ENCODE data around the gene OSBPL5.
"Not testable (repeated sequence)": the region's sequence is repeated elsewhere in the genome, so short reads cannot be mapped to it uniquely, and the experiment has no call there.

The OSBPL5 gene

GRCh38 chr11:3122775-3123201, 42.3 kb downstream of the OSBPL5 start:
- TF ChIP-seq FOXA1 (IDR thresholded peaks at IDR 0.05): no peak
- no peak for TF ChIP-seq BHLHE40 (IDR thresholded peaks at IDR 0.05; ENCODE audit: borderline replicate concordance)
- TF ChIP-seq NFRKB (IDR thresholded peaks at IDR 0.05): no peak
- no peak for TF ChIP-seq SP1 (IDR thresholded peaks at IDR 0.05)
- no peak for TF ChIP-seq SUZ12 (IDR thresholded peaks at IDR 0.05)
- no peak for TF ChIP-seq FOXM1 (IDR thresholded peaks at IDR 0.05; ENCODE audit: borderline replicate concordance)
- CTCF ChIA-PET: no interaction called here
- POLR2A ChIA-PET: no interaction called here
- no peak for DNase-seq (ENCODE audit: extremely low spot score)

DNA sequence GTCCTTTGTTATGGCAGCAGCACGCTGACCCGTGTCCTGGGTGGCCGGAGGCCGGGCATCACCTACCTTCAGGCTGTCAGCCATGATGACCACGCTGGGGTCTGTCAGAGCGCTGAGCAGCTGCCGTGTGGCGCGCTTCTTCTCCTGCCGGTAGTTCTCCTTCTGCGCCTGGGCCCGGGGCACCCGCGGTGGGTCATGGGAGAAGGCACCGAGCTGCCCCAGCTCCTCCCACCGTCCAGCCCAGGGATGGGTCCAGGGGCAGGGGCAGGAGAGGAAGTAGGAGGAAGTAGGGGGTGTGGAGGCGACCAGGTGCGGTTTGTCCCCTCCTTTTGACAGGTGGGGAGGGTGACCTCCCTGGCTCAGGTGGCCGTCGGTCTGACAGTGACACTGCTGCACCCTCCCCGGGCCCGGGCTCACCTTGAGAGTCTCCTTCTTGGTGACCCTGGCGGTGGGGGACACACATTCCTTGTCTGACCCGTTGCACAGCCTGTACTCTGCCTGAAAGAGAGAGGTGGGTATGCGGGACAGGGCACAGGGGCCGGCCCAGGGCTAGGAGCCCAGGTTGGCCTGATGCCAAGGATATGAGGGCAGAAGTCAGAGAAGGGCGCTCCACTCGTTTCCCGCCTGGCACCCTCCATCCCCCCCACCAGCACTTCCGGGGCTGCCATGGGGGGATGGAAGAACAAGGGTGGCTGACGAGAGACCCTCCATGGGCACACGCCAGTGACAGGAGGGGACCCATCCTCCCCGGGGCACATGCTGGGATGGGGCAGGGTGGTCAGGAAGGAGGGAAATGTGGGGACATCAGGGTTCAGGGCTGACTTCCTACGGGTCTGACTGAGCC, 43.0 kb downstream of the OSBPL5 start:
- ChIA-PET POLR2A (no interaction called here), CTCF (no interaction called here)
- no peak for TF ChIP-seq TARDBP (IDR thresholded peaks at IDR 0.05)
- no peak for TF ChIP-seq FOXM1 (IDR thresholded peaks at IDR 0.05; ENCODE audit: borderline replicate concordance)
- no peak for TF ChIP-seq ARNT (IDR thresholded peaks at IDR 0.05)
- no peak for DNase-seq (ENCODE audit: extremely low spot score)

DNA sequence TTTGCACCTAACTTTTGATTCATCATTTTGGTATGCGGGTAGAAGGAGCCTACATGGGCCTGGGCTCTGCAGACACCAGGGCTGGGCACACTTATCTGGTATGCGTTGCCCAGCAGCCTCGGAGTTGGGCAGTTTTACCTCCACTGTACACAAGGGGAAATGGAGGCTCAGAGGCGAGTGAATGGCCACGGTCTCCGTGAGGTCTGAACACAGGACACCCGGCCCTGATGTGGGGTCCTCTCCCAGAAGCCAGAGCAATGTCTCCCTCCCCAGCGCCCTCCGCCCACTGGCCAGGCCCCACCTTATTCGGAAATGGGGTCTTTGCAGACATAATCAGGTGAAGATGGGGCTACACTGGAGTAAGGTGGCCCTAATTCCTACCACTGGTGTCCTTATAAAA, 43.7 kb downstream of the OSBPL5 start:
- CTCF ChIA-PET: no interaction called here
- POLR2A ChIA-PET: no interaction called here
- DNase-seq (ENCODE audit: extremely low spot score): no peak
- TF ChIP-seq ZNF384 (IDR thresholded peaks at IDR 0.05): no peak
- TF ChIP-seq SP1 (IDR thresholded peaks at IDR 0.05): no peak
- no peak for TF ChIP-seq PKNOX1 (IDR thresholded peaks at IDR 0.05)
- no peak for TF ChIP-seq BHLHE40 (IDR thresholded peaks at IDR 0.05; ENCODE audit: borderline replicate concordance)
- no peak for TF ChIP-seq NFRKB (IDR thresholded peaks at IDR 0.05)
- no peak for TF ChIP-seq FOXM1 (IDR thresholded peaks at IDR 0.05; ENCODE audit: borderline replicate concordance)
- no peak for TF ChIP-seq LEF1 (IDR thresholded peaks at IDR 0.05; ENCODE audit: borderline replicate concordance)
- no peak for TF ChIP-seq FOXA1 (IDR thresholded peaks at IDR 0.05)
- no peak for TF ChIP-seq TARDBP (IDR thresholded peaks at IDR 0.05)
- TF ChIP-seq L3MBTL2 (conservative IDR thresholded peaks at IDR 0.05): no peak
- TF ChIP-seq ELF4 (IDR thresholded peaks at IDR 0.05): no peak
- TF ChIP-seq FOXK2 (IDR thresholded peaks at IDR 0.05): no peak
- TF ChIP-seq ARNT (IDR thresholded peaks at IDR 0.05): no peak
- no peak for TF ChIP-seq SUZ12 (IDR thresholded peaks at IDR 0.05)
- TF ChIP-seq CTBP1 (IDR thresholded peaks at IDR 0.05; ENCODE audit: borderline replicate concordance): no peak
- no peak for TF ChIP-seq HDGF (IDR thresholded peaks at IDR 0.05; ENCODE audit: borderline replicate concordance)

- DNase-seq (ENCODE audit: extremely low spot score): no peak
- POLR2A ChIA-PET: no interaction called here
- TF ChIP-seq ELF4 (IDR thresholded peaks at IDR 0.05) (no peak), BHLHE40 (IDR thresholded peaks at IDR 0.05; ENCODE audit: borderline replicate concordance) (no peak), FOXA1 (IDR thresholded peaks at IDR 0.05) (no peak), L3MBTL2 (conservative IDR thresholded peaks at IDR 0.05) (no peak), ARNT (IDR thresholded peaks at IDR 0.05) (no peak), TARDBP (IDR thresholded peaks at IDR 0.05) (no peak), SP1 (IDR thresholded peaks at IDR 0.05) (no peak), PKNOX1 (IDR thresholded peaks at IDR 0.05) (no peak), FOXK2 (IDR thresholded peaks at IDR 0.05) (no peak), HDGF (IDR thresholded peaks at IDR 0.05; ENCODE audit: borderline replicate concordance) (no peak)
- CTCF ChIA-PET: no interaction called here
These were observed 44.9 kb downstream of the OSBPL5 start for GRCh38 chr11:3120071-3120792.

GRCh38 chr11:3119141-3119821, 45.8 kb downstream of the OSBPL5 start:
- POLR2A ChIA-PET: no interaction called here
- DNase-seq (ENCODE audit: extremely low spot score): no peak
- no peak for TF ChIP-seq ELF4 (IDR thresholded peaks at IDR 0.05)
- no peak for TF ChIP-seq SUZ12 (IDR thresholded peaks at IDR 0.05)
- no peak for TF ChIP-seq FOXK2 (IDR thresholded peaks at IDR 0.05)
- CTCF ChIA-PET: interaction anchor here (0.8 kb wide), 1 partner anchor 10 kb away, joined by 3 read pairs; no protein-coding TSS in a partner anchor

DNA sequence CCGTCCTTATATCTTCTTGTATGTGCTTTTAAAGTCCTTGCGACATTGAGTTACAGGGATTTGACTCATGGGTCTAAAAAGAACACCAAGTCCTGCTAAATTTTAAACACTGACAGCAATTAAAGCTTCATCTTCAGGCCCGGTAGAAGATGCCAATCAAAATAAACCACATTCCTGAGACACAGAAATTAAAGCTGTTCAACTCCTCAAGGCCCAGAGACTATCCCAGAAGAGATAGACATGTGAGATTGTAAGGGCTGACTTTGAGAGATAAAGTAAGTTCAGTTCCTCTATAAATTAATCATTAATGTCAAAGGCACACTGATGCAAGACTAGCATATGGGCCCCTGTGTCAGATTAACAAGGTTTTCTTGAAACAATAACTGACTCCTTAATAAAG, 49.8 kb downstream of the OSBPL5 start:
- ChIA-PET POLR2A (no interaction called here), CTCF (no interaction called here)
- TF ChIP-seq FOXK2 (IDR thresholded peaks at IDR 0.05): no peak
- TF ChIP-seq SP1 (IDR thresholded peaks at IDR 0.05): no peak
- no peak for TF ChIP-seq HDGF (IDR thresholded peaks at IDR 0.05; ENCODE audit: borderline replicate concordance)
- TF ChIP-seq ARNT (IDR thresholded peaks at IDR 0.05): no peak
- TF ChIP-seq FOXM1 (IDR thresholded peaks at IDR 0.05; ENCODE audit: borderline replicate concordance): no peak
- no peak for TF ChIP-seq ZNF384 (IDR thresholded peaks at IDR 0.05)
- TF ChIP-seq TARDBP (IDR thresholded peaks at IDR 0.05): no peak
- no peak for TF ChIP-seq NFRKB (IDR thresholded peaks at IDR 0.05)
- no peak for TF ChIP-seq CTBP1 (IDR thresholded peaks at IDR 0.05; ENCODE audit: borderline replicate concordance)
- TF ChIP-seq SUZ12 (IDR thresholded peaks at IDR 0.05): no peak
- TF ChIP-seq PKNOX1 (IDR thresholded peaks at IDR 0.05): no peak
- no peak for TF ChIP-seq FOXA1 (IDR thresholded peaks at IDR 0.05)
- no peak for TF ChIP-seq ELF4 (IDR thresholded peaks at IDR 0.05)
- no peak for DNase-seq (ENCODE audit: extremely low spot score)

GRCh38 chr11:3113661-3114060, 51.4 kb downstream of the OSBPL5 start:
- CTCF ChIA-PET; POLR2A ChIA-PET; DNase-seq (ENCODE audit: extremely low spot score): not testable (repeated sequence)
